Activated CD8-positive, alpha-beta memory T cell treated with anti-CD3 and anti-CD28 coated beads, Interleukin-2, amount 10 ng/mL, durations not matched to agents 7 days and 5 days (primary cell): ENCODE measurements around the gene PRRX2. TPM values are rescaled to one million over a fixed set of nuclear protein-coding genes. Genes with fewer than 3 reads are reported as not detected.

Experiments used
- ATAC-seq: fragments of 150-1000 bp; cut with Tn5 transposase; one replicate; pipeline ENCODE4 v1.10.0; 2021; ENCODE audit warnings: moderate library complexity
- CTCF ChIA-PET: fragments of 350-600 bp; sonication (Branson Sonifier 250); formaldehyde crosslinking; loops from one replicate; lab custom pipeline; 2021; ENCODE audit warnings: antibody characterized with exemption; lab: Charles Lee
- DNase-seq: peaks from one replicate; pipeline ENCODE4 v3.0.0-alpha.2; 2020
- H3K27ac Mint-ChIP-seq: one replicate; pipeline ENCODE4 v1.8.0; 2021; ENCODE audit warnings: mild to moderate bottlenecking, mixed read lengths
- H3K27me3 Mint-ChIP-seq: one replicate; pipeline ENCODE4 v1.8.0; 2021; ENCODE audit warnings: mixed read lengths
- H3K36me3 Mint-ChIP-seq: one replicate; pipeline ENCODE4 v1.8.0; 2021; ENCODE audit warnings: mild to moderate bottlenecking, mixed read lengths
- H3K4me1 Mint-ChIP-seq: one replicate; pipeline ENCODE4 v1.8.0; 2021; ENCODE audit warnings: mixed read lengths
- H3K4me3 Mint-ChIP-seq: one replicate; pipeline ENCODE4 v1.8.0; 2021; ENCODE audit warnings: mild to moderate bottlenecking, moderate library complexity, mixed read lengths
- H3K9me3 Mint-ChIP-seq: one replicate; pipeline ENCODE4 v1.8.0; 2022; ENCODE audit warnings: low read depth, mixed read lengths
- total RNA-seq, 2 experiments: library from RNA; stranded (reverse); gene quantifications; one replicate each; pipeline ENCODE4 v1.2.3, GENCODE V29; 2021

PRRX2 gene
- total RNA-seq, 2 experiments from 2014 or later = 0.28 TPM; not detected in 1

GRCh38 chr9:129697656-129698253 lies 32.3 kb downstream of the PRRX2 start:
- Mint-ChIP-seq H3K4me1 (peaks cover 2% of the 10 kb centered on the region), H3K9me3 (no peaks in the 10 kb centered on the region), H3K27me3 (peaks cover 63% of the 10 kb centered on the region), H3K27ac (no peak overlapping the region), H3K4me3 (no peak overlapping the region), H3K36me3 (no peaks in the 10 kb centered on the region)
- ATAC-seq = no peak
- no peak for DNase-seq
- CTCF ChIA-PET = interaction anchor here (1.4 to 2.8 kb wide), 3 partner anchors 15 to 40 kb away, joined by 4 to 6 read pairs (median 4); no protein-coding TSS in a partner anchor

- Mint-ChIP-seq H3K27me3 (peaks cover 63% of the 10 kb centered on the region), H3K4me1 (peaks cover 2% of the 10 kb centered on the region), H3K36me3 (no peaks in the 10 kb centered on the region), H3K4me3 (no peak overlapping the region), H3K27ac (no peak overlapping the region), H3K9me3 (no peaks in the 10 kb centered on the region)
- ATAC-seq = no peak
- no peak for DNase-seq
- CTCF ChIA-PET = interaction anchor here (1.4 to 2.8 kb wide), 3 partner anchors 15 to 39 kb away, joined by 4 to 6 read pairs (median 4); no protein-coding TSS in a partner anchor
Observed at GRCh38 chr9:129698254-129698757, 32.9 kb downstream of the PRRX2 start.

GRCh38 chr9:129701054-129701453 lies 35.6 kb downstream of the PRRX2 start:
- peaks cover 2% of the 10 kb centered on the region for H3K4me1 Mint-ChIP-seq
- H3K27ac Mint-ChIP-seq = no peak overlapping the region
- H3K27me3 Mint-ChIP-seq = peaks cover 44% of the 10 kb centered on the region
- no peaks in the 10 kb centered on the region for H3K36me3 Mint-ChIP-seq
- no peak overlapping the region for H3K4me3 Mint-ChIP-seq
- H3K9me3 Mint-ChIP-seq = no peaks in the 10 kb centered on the region
- ATAC-seq = no peak
- no peak for DNase-seq
- CTCF ChIA-PET = interaction anchor here (0.7 to 1.0 kb wide), 2 partner anchors 57 to 76 kb away, joined by 3 read pairs; no protein-coding TSS in a partner anchor

- H3K27me3 Mint-ChIP-seq = peaks cover 42% of the 10 kb centered on the region
- CTCF ChIA-PET = interaction anchor here (0.6 to 1.0 kb wide), 3 partner anchors 41 to 76 kb away, joined by 3 read pairs; no protein-coding TSS in a partner anchor
Observed at GRCh38 chr9:129701549-129701948, 36.1 kb downstream of the PRRX2 start.

GRCh38 chr9:129702589-129703520 lies 37.4 kb downstream of the PRRX2 start:
- H3K4me3 Mint-ChIP-seq = no peak overlapping the region
- no peaks in the 10 kb centered on the region for H3K9me3 Mint-ChIP-seq
- CTCF ChIA-PET = interaction anchor here (0.6 to 1.2 kb wide), 2 partner anchors 24 to 588 kb away, joined by 3 to 5 read pairs; no protein-coding TSS in a partner anchor
- no peak for ATAC-seq
- no peaks in the 10 kb centered on the region for H3K4me1 Mint-ChIP-seq
- no peaks in the 10 kb centered on the region for H3K36me3 Mint-ChIP-seq
- no peak for DNase-seq
- H3K27me3 Mint-ChIP-seq = peaks cover 33% of the 10 kb centered on the region
- no peak overlapping the region for H3K27ac Mint-ChIP-seq

More at GRCh38 chr9:129701549-129701948, 36.1 kb downstream of the PRRX2 start:
- no peaks in the 10 kb centered on the region for H3K36me3 Mint-ChIP-seq
- H3K4me3 Mint-ChIP-seq = no peak overlapping the region
- H3K27ac Mint-ChIP-seq = no peak overlapping the region
- H3K9me3 Mint-ChIP-seq = no peaks in the 10 kb centered on the region
- ATAC-seq (no peak), DNase-seq (no peak)
- peaks cover 2% of the 10 kb centered on the region for H3K4me1 Mint-ChIP-seq

GRCh38 chr9:129703667-129704355 lies 38.4 kb downstream of the PRRX2 start:
- no peaks in the 10 kb centered on the region for H3K4me1 Mint-ChIP-seq
- H3K27ac Mint-ChIP-seq = no peak overlapping the region
- H3K9me3 Mint-ChIP-seq = no peaks in the 10 kb centered on the region
- no peak for ATAC-seq
- H3K36me3 Mint-ChIP-seq = no peaks in the 10 kb centered on the region
- no peak for DNase-seq
- peaks cover 27% of the 10 kb centered on the region for H3K27me3 Mint-ChIP-seq
- H3K4me3 Mint-ChIP-seq = no peak overlapping the region
- CTCF ChIA-PET = no interaction called here

- H3K4me1 Mint-ChIP-seq = no peaks in the 10 kb centered on the region
- H3K27me3 Mint-ChIP-seq = peaks cover 17% of the 10 kb centered on the region
- no peaks in the 10 kb centered on the region for H3K36me3 Mint-ChIP-seq
- H3K4me3 Mint-ChIP-seq = no peak overlapping the region
- no peak overlapping the region for H3K27ac Mint-ChIP-seq
- CTCF ChIA-PET = no interaction called here
- DNase-seq (no peak), ATAC-seq (no peak)
- H3K9me3 Mint-ChIP-seq = no peaks in the 10 kb centered on the region
Observed at GRCh38 chr9:129704807-129705206, 39.4 kb downstream of the PRRX2 start.

- no peaks in the 10 kb centered on the region for H3K9me3 Mint-ChIP-seq
- no peak overlapping the region for H3K27ac Mint-ChIP-seq
- no peaks in the 10 kb centered on the region for H3K36me3 Mint-ChIP-seq
- no peak for ATAC-seq
- DNase-seq = no peak
- no peak overlapping the region for H3K4me3 Mint-ChIP-seq
- H3K4me1 Mint-ChIP-seq = peaks cover 25% of the 10 kb centered on the region
- H3K27me3 Mint-ChIP-seq = peaks cover 8% of the 10 kb centered on the region
- CTCF ChIA-PET = no interaction called here
Observed at GRCh38 chr9:129708793-129709192, 43.3 kb downstream of the PRRX2 start.

GRCh38 chr9:129709438-129710168 lies 44.2 kb downstream of the PRRX2 start:
- DNase-seq (no peak), ATAC-seq (no peak)
- CTCF ChIA-PET = no interaction called here
- H3K36me3 Mint-ChIP-seq = no peaks in the 10 kb centered on the region
- peaks cover 11% of the 10 kb centered on the region for H3K27me3 Mint-ChIP-seq
- no peaks in the 10 kb centered on the region for H3K9me3 Mint-ChIP-seq
- H3K4me1 Mint-ChIP-seq = peaks cover 25% of the 10 kb centered on the region
- no peak overlapping the region for H3K4me3 Mint-ChIP-seq
- no peak overlapping the region for H3K27ac Mint-ChIP-seq

GRCh38 chr9:129710169-129710453 lies 44.7 kb downstream of the PRRX2 start:
- no peaks in the 10 kb centered on the region for H3K9me3 Mint-ChIP-seq
- H3K27me3 Mint-ChIP-seq = peaks cover 14% of the 10 kb centered on the region
- H3K4me3 Mint-ChIP-seq = no peak overlapping the region
- H3K4me1 Mint-ChIP-seq = peaks cover 25% of the 10 kb centered on the region
- H3K36me3 Mint-ChIP-seq = no peaks in the 10 kb centered on the region
- no peak overlapping the region for H3K27ac Mint-ChIP-seq
- DNase-seq (no peak), ATAC-seq (no peak)
- CTCF ChIA-PET = no interaction called here

- H3K27ac Mint-ChIP-seq = no peak overlapping the region
- CTCF ChIA-PET = interaction anchor here (1.0 to 4.5 kb wide), 5 partner anchors 13 to 71 kb away, joined by 3 to 20 read pairs (median 3); partner anchors contain the start of gene ASB6
- ATAC-seq (no peak), DNase-seq (no peak)
- no peaks in the 10 kb centered on the region for H3K36me3 Mint-ChIP-seq
- H3K4me3 Mint-ChIP-seq = no peak overlapping the region
- peaks cover 25% of the 10 kb centered on the region for H3K4me1 Mint-ChIP-seq
- H3K9me3 Mint-ChIP-seq = no peaks in the 10 kb centered on the region
- H3K27me3 Mint-ChIP-seq = peaks cover 24% of the 10 kb centered on the region
Observed at GRCh38 chr9:129712634-129713401, 47.4 kb downstream of the PRRX2 start.

- DNase-seq = no peak
- Mint-ChIP-seq H3K4me1 (peaks cover 25% of the 10 kb centered on the region), H3K36me3 (no peaks in the 10 kb centered on the region), H3K27ac (no peak overlapping the region), H3K27me3 (peaks cover 22% of the 10 kb centered on the region), H3K9me3 (no peaks in the 10 kb centered on the region), H3K4me3 (no peak overlapping the region)
- no peak for ATAC-seq
- CTCF ChIA-PET = interaction anchor here (1.3 to 4.5 kb wide), 2 partner anchors 13 to 16 kb away, joined by 4 to 20 read pairs; no protein-coding TSS in a partner anchor
Observed at GRCh38 chr9:129713402-129713679, 47.9 kb downstream of the PRRX2 start.
